ENCODE data around the gene STAMBP.
"Not testable (repeated sequence)": the region's sequence is repeated elsewhere in the genome, so short reads cannot be mapped to it uniquely, and the experiment has no call there.

Gene STAMBP

GRCh38 chr2:73828818-73829570 is at the start of gene STAMBP:
STAMBP (plus strand) TSS chr2:73828961; CDS start chr2:73830857, 1,896 bp downstream.
- DNase-seq (ENCODE audit: low spot score), result peak; percentile 95

GRCh38 chr2:73779467-73780236 is 49.1 kb upstream of the STAMBP start, which contains the start of gene DUSP11:
DUSP11 (minus strand) TSS chr2:73780103; CDS start chr2:73779974, 129 bp downstream.
- DNase-seq (ENCODE audit: low spot score), result peak; percentile 94

- no peak for DNase-seq (ENCODE audit: low spot score)
Measured at GRCh38 chr2:73780237-73780582, 48.6 kb upstream of the STAMBP start.

GRCh38 chr2:73783402-73783801 is 45.4 kb upstream of the STAMBP start:
- not testable (repeated sequence) for DNase-seq (ENCODE audit: low spot score)

- DNase-seq (ENCODE audit: low spot score), result not testable (repeated sequence)
Measured at GRCh38 chr2:73783883-73784282, 44.9 kb upstream of the STAMBP start, which contains the start of gene C2orf78. C2orf78 (plus strand) TSS chr2:73784183; CDS start chr2:73784310, 127 bp downstream.

GRCh38 chr2:73811878-73812277 is 16.9 kb upstream of the STAMBP start:
- no peak for DNase-seq (ENCODE audit: low spot score)

- no peak for DNase-seq (ENCODE audit: low spot score)
Measured at GRCh38 chr2:73812635-73813034, 16.1 kb upstream of the STAMBP start.

GRCh38 chr2:73818296-73818695 is 10.5 kb upstream of the STAMBP start:
- DNase-seq (ENCODE audit: low spot score), result no peak

- no peak for DNase-seq (ENCODE audit: low spot score)
Measured at GRCh38 chr2:73821227-73821626, 7.5 kb upstream of the STAMBP start.

GRCh38 chr2:73821669-73822068 is 7.1 kb upstream of the STAMBP start:
- DNase-seq (ENCODE audit: low spot score), result no peak

GRCh38 chr2:73822276-73822675 is 6.5 kb upstream of the STAMBP start:
- no peak for DNase-seq (ENCODE audit: low spot score)

- no peak for DNase-seq (ENCODE audit: low spot score)
Measured at GRCh38 chr2:73822991-73823390, 5.8 kb upstream of the STAMBP start.

GRCh38 chr2:73823416-73823815 is 5.3 kb upstream of the STAMBP start:
- DNase-seq (ENCODE audit: low spot score), result no peak

- no peak for DNase-seq (ENCODE audit: low spot score)
Measured at GRCh38 chr2:73823916-73824523, 4.7 kb upstream of the STAMBP start.

GRCh38 chr2:73825408-73825807 is 3.4 kb upstream of the STAMBP start:
- DNase-seq (ENCODE audit: low spot score), result no peak

GRCh38 chr2:73827018-73827417 is 1.7 kb upstream of the STAMBP start:
- no peak for DNase-seq (ENCODE audit: low spot score)

- DNase-seq (ENCODE audit: low spot score), result no peak
Measured at GRCh38 chr2:73827660-73828388, 937 bp upstream of the STAMBP start.

- no peak for DNase-seq (ENCODE audit: low spot score)
Measured at GRCh38 chr2:73828389-73828817, 358 bp upstream of the STAMBP start.

- no peak for DNase-seq (ENCODE audit: low spot score)
Measured at GRCh38 chr2:73830871-73831401, 2.2 kb downstream of the STAMBP start.

- no peak for DNase-seq (ENCODE audit: low spot score)
Measured at GRCh38 chr2:73832930-73833329, 4.2 kb downstream of the STAMBP start.

- DNase-seq (ENCODE audit: low spot score), result no peak
Measured at GRCh38 chr2:73836141-73836943, 7.6 kb downstream of the STAMBP start.

All from left forelimb (tissue), 1 donor.